ENCODE measurements around the gene ALOX12B.

- TF ChIP-seq POLR2AphosphoS5 (IDR thresholded peaks at IDR 0.05) = no peak
- TF ChIP-seq, protein P1, sequence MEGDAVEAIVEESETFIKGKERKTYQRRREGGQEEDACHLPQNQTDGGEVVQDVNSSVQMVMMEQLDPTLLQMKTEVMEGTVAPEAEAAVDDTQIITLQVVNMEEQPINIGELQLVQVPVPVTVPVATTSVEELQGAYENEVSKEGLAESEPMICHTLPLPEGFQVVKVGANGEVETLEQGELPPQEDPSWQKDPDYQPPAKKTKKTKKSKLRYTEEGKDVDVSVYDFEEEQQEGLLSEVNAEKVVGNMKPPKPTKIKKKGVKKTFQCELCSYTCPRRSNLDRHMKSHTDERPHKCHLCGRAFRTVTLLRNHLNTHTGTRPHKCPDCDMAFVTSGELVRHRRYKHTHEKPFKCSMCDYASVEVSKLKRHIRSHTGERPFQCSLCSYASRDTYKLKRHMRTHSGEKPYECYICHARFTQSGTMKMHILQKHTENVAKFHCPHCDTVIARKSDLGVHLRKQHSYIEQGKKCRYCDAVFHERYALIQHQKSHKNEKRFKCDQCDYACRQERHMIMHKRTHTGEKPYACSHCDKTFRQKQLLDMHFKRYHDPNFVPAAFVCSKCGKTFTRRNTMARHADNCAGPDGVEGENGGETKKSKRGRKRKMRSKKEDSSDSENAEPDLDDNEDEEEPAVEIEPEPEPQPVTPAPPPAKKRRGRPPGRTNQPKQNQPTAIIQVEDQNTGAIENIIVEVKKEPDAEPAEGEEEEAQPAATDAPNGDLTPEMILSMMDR (IDR thresholded peaks at IDR 0.05) = peak; percentile 47 to 61
- TF ChIP-seq POLR2A (IDR thresholded peaks at IDR 0.05) = no peak
Measured at GRCh38 chr17:8041249-8041928, 46.1 kb downstream of the ALOX12B start.
